Tongue (tissue), 3 donors: ENCODE results near the gene PROCR. TPM values are rescaled to one million over a fixed set of nuclear protein-coding genes. Genes with fewer than 3 reads are reported as not detected.
"Not testable (repeated sequence)": the region's sequence is repeated elsewhere in the genome, so short reads cannot be mapped to it uniquely, and the experiment has no call there.

Experiments used
- DNase-seq: peaks from one replicate; pipeline ENCODE4 v3.0.0-alpha.2; 2015
- small RNA-seq: library from RNA; depleted of rRNA; stranded (forward); fragments of <200 nt; gene quantifications from one replicate; pipeline ENCODE3, GENCODE V24; 2014; ENCODE audit warnings: low replicate concordance
- total RNA-seq: library from RNA; depleted of rRNA; stranded (reverse); fragments of >200 nt; gene quantifications from one replicate; pipeline ENCODE4 v1.2.3, GENCODE V29; 2014

The PROCR gene
- total RNA-seq, 1 donor from 2014 or later: 15.3 TPM

GRCh38 chr20:35193031-35193791 lies 21.3 kb downstream of the PROCR start:
- not testable (repeated sequence) for DNase-seq

DNA sequence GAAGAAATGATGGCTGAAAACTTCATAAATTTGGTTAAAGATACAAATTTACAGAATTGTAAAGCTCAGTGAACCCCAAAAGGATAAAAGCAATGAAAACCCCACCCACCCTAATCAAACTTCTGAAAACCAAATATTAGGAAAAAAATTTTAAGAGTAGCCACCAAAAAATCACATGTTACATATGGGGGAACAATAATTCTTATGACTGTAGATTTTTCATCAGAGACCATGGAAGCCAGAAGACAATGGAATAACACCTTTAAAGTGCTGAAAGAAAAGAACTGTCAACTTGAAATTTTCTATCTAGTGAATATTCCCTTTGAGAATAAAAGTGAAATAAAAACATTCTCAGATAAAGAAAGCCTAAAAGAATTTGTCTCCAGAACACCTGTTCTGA lies 24.4 kb downstream of the PROCR start:
- DNase-seq: no peak

GRCh38 chr20:35199740-35200139 lies 27.9 kb downstream of the PROCR start:
- no peak for DNase-seq

DNA sequence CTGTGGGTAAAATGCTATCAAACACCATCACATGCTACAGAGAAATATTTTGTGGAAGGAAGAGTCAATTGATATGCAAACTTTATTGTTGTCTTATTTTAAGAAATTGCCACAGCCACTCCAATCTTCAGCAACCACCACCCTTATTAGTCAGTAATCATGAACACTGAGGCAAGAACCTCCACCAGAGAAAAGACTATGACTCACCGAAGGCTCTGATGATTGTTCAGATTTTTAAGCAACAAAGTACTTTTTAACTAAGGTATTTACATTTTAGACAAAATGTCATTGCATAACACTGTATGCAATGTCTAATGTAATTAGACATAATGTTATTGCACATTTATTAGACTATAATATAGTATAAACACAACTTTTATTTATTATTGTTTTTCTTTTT lies 28.4 kb downstream of the PROCR start:
- no peak for DNase-seq

- DNase-seq: not testable (repeated sequence)
Measured at GRCh38 chr20:35201467-35201866, 29.6 kb downstream of the PROCR start.

DNA sequence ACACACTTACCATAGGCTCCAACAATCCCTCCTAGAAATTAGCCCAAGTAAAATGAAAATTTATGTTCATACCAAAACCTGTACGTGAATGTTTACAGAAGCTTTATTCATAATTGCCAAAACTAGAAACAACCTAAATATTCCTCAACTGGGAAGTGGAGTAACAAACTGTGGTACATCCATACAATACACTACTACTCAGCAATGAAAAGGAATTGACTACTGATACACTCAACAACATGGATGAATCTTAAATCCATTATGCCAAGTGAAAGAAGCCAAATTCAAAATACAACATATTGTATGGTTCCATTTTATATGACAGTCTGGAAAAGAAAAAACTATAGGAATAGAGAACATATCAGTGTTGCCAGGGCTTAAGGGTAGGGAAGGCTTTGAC lies 34.9 kb downstream of the PROCR start:
- DNase-seq: no peak

DNA sequence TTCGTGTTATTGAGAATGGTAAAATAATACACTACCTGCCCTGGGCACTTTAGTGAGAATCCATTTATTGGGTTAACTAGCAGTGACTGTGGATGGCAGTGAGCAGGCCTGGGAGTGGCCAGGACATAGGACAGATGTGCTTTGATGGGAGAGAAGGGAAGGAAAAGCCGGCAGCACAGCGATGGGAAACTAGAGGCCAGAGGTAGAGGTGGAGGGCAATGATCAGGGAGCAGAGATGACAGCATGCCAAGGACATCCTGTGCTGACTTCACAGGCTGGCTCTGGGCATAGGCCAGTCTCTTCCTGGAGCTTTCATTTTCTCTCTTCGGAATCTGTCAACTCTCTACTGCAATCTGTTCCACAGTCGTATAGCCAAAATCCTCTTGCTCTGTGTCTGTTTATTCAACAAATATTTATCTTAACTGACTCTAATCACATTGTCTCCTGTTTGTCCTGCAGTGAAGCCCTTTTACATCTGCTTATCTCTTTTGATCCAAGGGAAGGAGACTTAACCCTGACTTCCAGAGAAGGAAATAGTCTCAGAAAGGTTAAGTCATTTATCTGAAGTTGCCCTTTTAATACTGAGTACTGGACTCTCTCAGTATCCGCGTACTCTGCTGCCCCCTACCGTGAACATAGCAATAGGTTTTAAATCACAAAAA lies 36.2 kb downstream of the PROCR start:
- DNase-seq: peak; percentile 90

GRCh38 chr20:35215066-35215956 lies 43.4 kb downstream of the PROCR start:
- no peak for DNase-seq

DNA sequence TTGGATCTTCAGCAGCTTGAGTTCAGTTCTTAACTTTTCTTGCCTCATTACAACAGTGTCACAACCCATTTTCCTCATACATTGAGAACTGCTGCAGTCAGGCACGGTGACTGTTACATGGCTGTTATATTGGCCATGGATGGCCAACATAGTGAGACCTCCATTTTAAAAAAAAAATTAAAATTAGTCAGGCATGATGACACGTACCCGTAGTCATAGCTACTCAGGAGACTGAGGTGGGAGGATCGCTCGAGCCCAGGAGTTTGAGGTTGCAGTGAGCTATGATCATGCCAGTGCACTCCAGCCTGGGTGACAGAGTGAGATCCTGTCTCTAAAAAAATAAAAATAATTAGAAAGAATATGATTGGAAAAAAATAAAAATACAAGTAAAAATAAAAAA lies 44.7 kb downstream of the PROCR start:
- no peak for DNase-seq

- DNase-seq: no peak
Measured at GRCh38 chr20:35223941-35224340, 52.1 kb downstream of the PROCR start.

GRCh38 chr20:35224536-35224935 lies 52.7 kb downstream of the PROCR start:
- no peak for DNase-seq

DNA sequence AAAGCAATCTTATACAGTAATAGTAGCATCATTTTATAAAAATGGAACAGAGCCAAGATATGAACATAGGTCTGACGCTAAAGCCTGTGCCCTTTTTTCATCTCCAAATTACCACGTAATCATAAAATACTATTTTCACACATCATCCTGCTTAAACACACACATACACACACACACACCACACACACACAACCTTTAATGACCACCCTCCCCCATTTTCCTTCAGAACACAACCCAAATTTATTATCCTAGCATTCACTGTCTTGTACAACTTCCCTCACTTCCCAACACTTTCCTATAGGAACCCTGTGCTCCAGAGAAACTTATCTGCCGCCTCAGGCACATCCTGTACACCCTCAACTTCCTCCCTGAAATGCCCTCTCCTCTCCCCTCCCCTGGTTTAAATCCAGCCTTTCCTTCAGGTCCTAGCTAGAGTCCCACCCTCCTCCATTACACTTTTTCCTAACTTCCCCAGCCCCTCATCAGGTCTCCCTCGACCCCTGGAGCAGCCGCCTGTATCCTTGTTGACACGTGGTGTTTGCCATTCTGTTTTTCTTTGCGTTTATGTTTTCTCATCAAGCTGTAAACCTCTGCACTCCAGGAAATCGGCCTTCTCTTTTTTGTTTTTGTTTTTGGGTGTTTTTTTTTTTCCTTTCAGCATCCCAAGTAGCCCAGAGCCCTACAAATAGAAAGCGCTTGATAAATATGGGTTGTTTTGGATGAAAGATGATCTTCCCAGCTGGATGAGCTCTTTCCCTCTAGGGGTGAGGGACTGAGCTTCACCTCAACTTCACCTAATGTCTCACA lies 53.6 kb downstream of the PROCR start:
- DNase-seq: no peak

DNA sequence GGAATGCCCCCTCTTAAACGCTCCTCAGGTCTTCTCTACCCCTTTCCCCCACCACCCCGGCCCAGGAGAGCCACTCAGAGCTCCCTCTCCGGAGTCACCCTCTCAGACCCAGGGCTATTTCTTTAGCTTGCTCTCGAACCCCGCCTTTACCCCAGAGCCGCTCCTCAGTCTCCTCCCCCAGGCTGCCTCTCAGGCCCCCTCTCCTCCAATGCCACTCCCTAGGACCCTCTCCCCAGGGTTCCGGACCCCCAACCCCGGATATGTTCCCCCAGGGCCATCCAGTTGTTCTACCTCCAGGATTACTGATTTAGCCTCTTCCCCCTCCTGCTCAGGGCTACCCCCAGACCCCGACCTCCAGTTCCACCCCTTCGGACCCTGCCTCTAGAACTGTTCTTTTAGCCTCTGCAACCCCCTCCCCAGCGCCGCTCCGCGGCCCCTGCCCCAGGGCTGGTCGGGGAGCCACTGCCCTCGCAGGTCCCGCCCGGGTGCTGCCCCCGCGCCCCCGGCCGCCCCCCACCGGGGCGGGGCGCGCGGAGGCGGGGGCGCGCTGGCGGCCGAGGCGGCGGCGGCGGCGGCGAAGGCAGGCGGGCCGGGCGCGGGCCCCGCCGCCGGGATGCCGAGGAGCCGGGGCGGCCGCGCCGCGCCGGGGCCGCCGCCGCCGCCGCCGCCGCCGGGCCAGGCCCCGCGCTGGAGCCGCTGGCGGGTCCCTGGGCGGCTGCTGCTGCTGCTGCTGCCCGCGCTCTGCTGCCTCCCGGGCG lies 54.4 kb downstream of the PROCR start, which contains the start of gene MMP24:
TSS of gene MMP24 (plus strand) at position 565 of the 758 bp plus-strand sequence. CDS start at position 614, 49 bp downstream.
- DNase-seq: no peak

Small RNA genes within 50 kb of the gene (small RNA-seq; reads per million reads assigned to genes)
- gene MT1P3 (not detected), gene RNA5SP483 (not detected)

Other genes starting within 250 kb of the PROCR start
- gene GSS, start 216.3 kb upstream of the PROCR start, total RNA-seq: 27.6 TPM
- 6.1 TPM for gene MYH7B, start 216.2 kb upstream of the PROCR start, total RNA-seq
- 64.0 TPM for gene TRPC4AP, start 79.3 kb upstream of the PROCR start, total RNA-seq
- 13.6 TPM for gene EDEM2, start 24.7 kb upstream of the PROCR start, total RNA-seq
- gene MMP24, start 54.6 kb downstream of the PROCR start, total RNA-seq: 0.10 TPM
- gene MMP24OS, start 106.0 kb downstream of the PROCR start, total RNA-seq: 7.6 TPM
- gene EIF6, start 112.7 kb downstream of the PROCR start, total RNA-seq: 42.5 TPM
- 2.2 TPM for gene FAM83C, start 120.4 kb downstream of the PROCR start, total RNA-seq
- gene UQCC1, start 239.9 kb downstream of the PROCR start, total RNA-seq: 58.6 TPM